ENCODE data around the gene ASB1. TPM values are rescaled to one million over a fixed set of nuclear protein-coding genes. Genes with fewer than 3 reads are reported as not detected.

Gene ASB1
- total and polyA plus RNA-seq, 2 donors (not counting 1 experiment from before 2014, with no cell fraction given) = 19.3 to 40.6 TPM

- H3K36me3 ChIP-seq (ENCODE audit: control insufficient read depth, insufficient read depth, low read length) = peaks cover 17% of the 10 kb centered on the region
Measured at GRCh38 chr2:238445409-238446190, 18.9 kb downstream of the ASB1 start.

GRCh38 chr2:238446371-238446770 lies 19.6 kb downstream of the ASB1 start:
- Histone ChIP-seq H2AFZ (ENCODE audit: low read length) (no peak overlapping the region), H3K4me1 (ENCODE audit: control insufficient read depth, extremely low read depth, insufficient read depth, low read length) (peaks cover 13% of the 10 kb centered on the region), H3K27me3 (ENCODE audit: control insufficient read depth, insufficient read depth, low read length) (no peaks in the 10 kb centered on the region), H3K4me3 (replicated peaks in 1 of 4; ENCODE audit: control extremely low read depth in 1 of 4, insufficient read depth in 1 of 4, low read depth in 3 of 4, low read length in 4 of 4) (no peak overlapping the region), H3K9ac (ENCODE audit: insufficient read depth, low read length) (no peak overlapping the region), H3K9me3 (ENCODE audit: control insufficient read depth, insufficient read depth, low read depth, low read length) (no peaks in the 10 kb centered on the region), H3K36me3 (ENCODE audit: control insufficient read depth, insufficient read depth, low read length) (peaks cover 21% of the 10 kb centered on the region), H3K79me2 (ENCODE audit: control insufficient read depth, insufficient read depth, low read length) (peaks cover 74% of the 10 kb centered on the region), H3K27ac (ENCODE audit: insufficient read depth, low read length) (no peak overlapping the region), H4K20me1 (ENCODE audit: control insufficient read depth, extremely low read depth, insufficient read depth, low read length) (no peaks in the 10 kb centered on the region), H3K4me2 (ENCODE audit: extremely low read depth, insufficient read depth, low read length) (no peak overlapping the region)
- DNase-seq (ENCODE audit: low read depth in 2 of 2) = no peak
- TF ChIP-seq EZH2 (IDR thresholded peaks at IDR 0.05; ENCODE audit: low read length, missing control alignments) (no peak), CTCF (conservative IDR thresholded peaks at IDR 0.05 in 1 of 2, IDR thresholded peaks at IDR 0.05 in 1 of 2; ENCODE audit: low read depth in 1 of 2, low read length in 2 of 2) (no peak)

More at GRCh38 chr2:238445409-238446190, 18.9 kb downstream of the ASB1 start:
- Histone ChIP-seq H4K20me1 (ENCODE audit: control insufficient read depth, extremely low read depth, insufficient read depth, low read length) (no peaks in the 10 kb centered on the region), H3K4me2 (ENCODE audit: extremely low read depth, insufficient read depth, low read length) (no peak overlapping the region), H3K4me3 (replicated peaks in 1 of 4; ENCODE audit: control extremely low read depth in 1 of 4, insufficient read depth in 1 of 4, low read depth in 3 of 4, low read length in 4 of 4) (no peak overlapping the region), H3K27me3 (ENCODE audit: control insufficient read depth, insufficient read depth, low read length) (no peaks in the 10 kb centered on the region), H3K79me2 (ENCODE audit: control insufficient read depth, insufficient read depth, low read length) (peaks cover 77% of the 10 kb centered on the region), H3K27ac (ENCODE audit: insufficient read depth, low read length) (no peak overlapping the region), H3K9me3 (ENCODE audit: control insufficient read depth, insufficient read depth, low read depth, low read length) (no peaks in the 10 kb centered on the region), H2AFZ (ENCODE audit: low read length) (no peak overlapping the region), H3K9ac (ENCODE audit: insufficient read depth, low read length) (no peak overlapping the region), H3K4me1 (ENCODE audit: control insufficient read depth, extremely low read depth, insufficient read depth, low read length) (peaks cover 15% of the 10 kb centered on the region)
- DNase-seq (ENCODE audit: low read depth in 2 of 2) = no peak
- TF ChIP-seq EZH2 (IDR thresholded peaks at IDR 0.05; ENCODE audit: low read length, missing control alignments) (no peak), CTCF (conservative IDR thresholded peaks at IDR 0.05 in 1 of 2, IDR thresholded peaks at IDR 0.05 in 1 of 2; ENCODE audit: low read depth in 1 of 2, low read length in 2 of 2) (no peak)

- Histone ChIP-seq H2AFZ (ENCODE audit: low read length) (no peak overlapping the region), H3K36me3 (ENCODE audit: control insufficient read depth, insufficient read depth, low read length) (peaks cover 30% of the 10 kb centered on the region), H4K20me1 (ENCODE audit: control insufficient read depth, extremely low read depth, insufficient read depth, low read length) (no peaks in the 10 kb centered on the region), H3K27me3 (ENCODE audit: control insufficient read depth, insufficient read depth, low read length) (no peaks in the 10 kb centered on the region), H3K4me2 (ENCODE audit: extremely low read depth, insufficient read depth, low read length) (no peak overlapping the region), H3K4me3 (replicated peaks in 1 of 4; ENCODE audit: control extremely low read depth in 1 of 4, insufficient read depth in 1 of 4, low read depth in 3 of 4, low read length in 4 of 4) (no peak overlapping the region), H3K9ac (ENCODE audit: insufficient read depth, low read length) (no peak overlapping the region), H3K9me3 (ENCODE audit: control insufficient read depth, insufficient read depth, low read depth, low read length) (no peaks in the 10 kb centered on the region), H3K79me2 (ENCODE audit: control insufficient read depth, insufficient read depth, low read length) (peaks cover 55% of the 10 kb centered on the region), H3K27ac (ENCODE audit: insufficient read depth, low read length) (no peak overlapping the region), H3K4me1 (ENCODE audit: control insufficient read depth, extremely low read depth, insufficient read depth, low read length) (peaks cover 9% of the 10 kb centered on the region)
- TF ChIP-seq CTCF (conservative IDR thresholded peaks at IDR 0.05 in 1 of 2, IDR thresholded peaks at IDR 0.05 in 1 of 2; ENCODE audit: low read depth in 1 of 2, low read length in 2 of 2) (no peak), EZH2 (IDR thresholded peaks at IDR 0.05; ENCODE audit: low read length, missing control alignments) (no peak)
- no peak for DNase-seq (ENCODE audit: low read depth in 2 of 2)
Measured at GRCh38 chr2:238448031-238448955, 21.6 kb downstream of the ASB1 start.
